GM18508 (cell line): Measurements from ENCODE around the gene ETF1.

Experiments
- ATAC-seq: cut with Tn5 transposase; IDR thresholded peaks from one replicate; pipeline ENCODE4 v1.9.1; 2021; ENCODE audit warnings: moderate number of reproducible peaks; ENCODE audit not compliant: insufficient read depth, unreplicated experiment

ETF1 gene

DNA sequence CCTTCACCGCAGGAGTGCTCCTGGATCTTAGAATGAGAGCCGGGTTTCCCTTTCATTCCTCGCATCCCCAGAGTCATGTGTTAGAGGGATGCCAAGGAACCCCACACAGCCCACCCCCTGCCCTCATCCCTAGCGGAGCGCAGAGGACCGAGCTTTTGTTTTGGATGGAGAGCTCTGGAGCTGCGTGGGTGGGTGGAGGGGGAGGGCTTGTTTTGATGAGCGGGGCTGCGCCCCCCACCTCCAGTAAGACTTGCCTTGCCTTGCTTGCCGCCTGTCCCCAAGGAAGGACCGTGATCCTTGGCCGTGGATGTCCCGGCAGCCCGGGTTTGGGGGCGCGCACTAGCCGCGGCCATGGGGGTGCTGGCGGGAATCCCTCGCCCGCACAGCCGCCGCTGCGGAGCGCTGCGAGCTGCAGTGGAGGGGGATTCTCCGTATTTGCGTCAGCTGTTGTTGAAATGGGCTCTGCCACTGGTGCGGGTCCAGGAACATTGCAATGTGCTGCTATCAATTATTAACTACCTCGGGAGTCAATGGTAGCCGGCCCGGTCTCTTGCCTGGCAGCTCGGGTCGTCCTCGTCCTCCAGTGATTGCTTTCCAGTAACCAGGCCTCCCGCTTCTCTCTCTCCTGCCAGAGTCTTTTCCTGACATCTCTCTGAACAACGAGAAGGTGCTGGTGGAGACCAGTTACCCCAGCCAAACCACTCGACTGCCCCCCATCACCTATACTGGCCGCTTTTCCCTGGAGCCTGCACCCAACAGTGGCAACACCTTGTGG is 76.7 kb downstream of the ETF1 start:
- ATAC-seq = no peak

DNA sequence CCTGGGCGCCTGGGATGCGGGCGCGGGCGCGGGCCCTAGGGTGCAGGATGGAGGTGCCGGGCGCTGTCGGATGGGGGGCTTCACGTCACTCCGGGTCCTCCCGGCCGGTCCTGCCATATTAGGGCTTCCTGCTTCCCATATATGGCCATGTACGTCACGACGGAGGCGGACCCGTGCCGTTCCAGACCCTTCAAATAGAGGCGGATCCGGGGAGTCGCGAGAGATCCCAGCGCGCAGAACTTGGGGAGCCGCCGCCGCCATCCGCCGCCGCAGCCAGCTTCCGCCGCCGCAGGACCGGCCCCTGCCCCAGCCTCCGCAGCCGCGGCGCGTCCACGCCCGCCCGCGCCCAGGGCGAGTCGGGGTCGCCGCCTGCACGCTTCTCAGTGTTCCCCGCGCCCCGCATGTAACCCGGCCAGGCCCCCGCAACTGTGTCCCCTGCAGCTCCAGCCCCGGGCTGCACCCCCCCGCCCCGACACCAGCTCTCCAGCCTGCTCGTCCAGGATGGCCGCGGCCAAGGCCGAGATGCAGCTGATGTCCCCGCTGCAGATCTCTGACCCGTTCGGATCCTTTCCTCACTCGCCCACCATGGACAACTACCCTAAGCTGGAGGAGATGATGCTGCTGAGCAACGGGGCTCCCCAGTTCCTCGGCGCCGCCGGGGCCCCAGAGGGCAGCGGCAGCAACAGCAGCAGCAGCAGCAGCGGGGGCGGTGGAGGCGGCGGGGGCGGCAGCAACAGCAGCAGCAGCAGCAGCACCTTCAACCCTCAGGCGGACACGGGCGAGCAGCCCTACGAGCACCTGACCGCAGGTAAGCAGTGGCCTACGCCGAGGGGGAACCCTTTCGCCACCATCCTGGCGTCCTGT is 77.5 kb downstream of the ETF1 start, which contains the start of gene EGR1:
TSS of gene EGR1 (plus strand) at position 219 of the 864 bp plus-strand sequence. CDS start at position 502, 283 bp downstream.
- ATAC-seq = peak; percentile 23

DNA sequence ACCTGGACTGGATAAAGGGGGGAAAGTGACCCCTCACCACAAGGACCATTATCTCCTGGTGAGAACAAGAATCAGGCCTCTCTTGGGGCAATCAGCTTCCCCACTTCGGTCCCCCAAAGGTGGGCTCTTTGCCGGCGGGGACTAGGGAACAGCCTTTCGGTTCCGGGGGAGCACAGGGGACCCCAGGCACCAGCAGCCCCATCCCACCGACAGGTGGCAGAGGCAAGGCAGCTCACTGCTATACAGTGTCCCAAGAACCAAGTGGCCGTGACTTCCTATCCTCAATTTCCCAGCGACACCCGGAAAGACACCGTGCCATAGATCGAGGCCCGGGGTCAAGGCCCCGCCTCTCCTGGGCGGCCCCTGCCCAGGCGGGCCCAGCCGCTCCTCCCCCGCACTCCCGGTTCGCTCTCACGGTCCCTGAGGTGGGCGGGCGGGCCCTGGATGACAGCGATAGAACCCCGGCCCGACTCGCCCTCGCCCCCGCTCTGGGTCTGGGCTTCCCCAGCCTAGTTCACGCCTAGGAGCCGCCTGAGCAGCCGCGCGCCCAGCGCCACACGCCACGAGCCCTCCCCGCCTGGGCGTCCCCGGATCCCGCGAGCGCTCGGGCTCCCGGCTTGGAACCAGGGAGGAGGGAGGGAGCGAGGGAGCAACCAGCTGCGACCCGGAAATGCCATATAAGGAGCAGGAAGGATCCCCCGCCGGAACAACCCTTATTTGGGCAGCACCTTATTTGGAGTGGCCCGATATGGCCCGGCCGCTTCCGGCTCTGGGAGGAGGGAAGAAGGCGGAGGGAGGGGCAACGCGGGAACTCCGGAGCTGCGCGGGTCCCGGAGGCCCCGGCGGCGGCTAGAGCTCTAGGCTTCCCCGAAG is 78.4 kb downstream of the ETF1 start:
- ATAC-seq = peak; percentile 73

DNA sequence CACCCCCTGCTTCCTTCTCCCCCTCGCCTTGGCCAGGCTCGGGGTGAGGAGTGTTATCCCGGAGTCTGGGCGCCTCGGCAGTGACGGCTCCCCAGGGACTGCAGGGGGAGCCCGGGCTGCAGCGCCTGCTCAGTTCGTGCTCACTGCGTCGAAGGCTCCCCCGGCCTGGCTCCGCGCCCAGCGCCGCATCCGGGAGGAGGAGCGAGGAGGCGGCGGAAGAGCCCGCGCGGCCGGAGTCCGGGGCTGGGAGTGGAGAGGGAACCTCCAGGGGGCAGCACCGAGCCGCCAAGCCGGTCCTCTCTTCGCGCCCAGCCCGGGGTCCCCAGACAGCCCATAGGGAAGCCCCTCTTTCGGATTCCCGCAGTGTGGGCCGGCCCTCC is 79.0 kb downstream of the ETF1 start:
- peak; percentile 25 for ATAC-seq

DNA sequence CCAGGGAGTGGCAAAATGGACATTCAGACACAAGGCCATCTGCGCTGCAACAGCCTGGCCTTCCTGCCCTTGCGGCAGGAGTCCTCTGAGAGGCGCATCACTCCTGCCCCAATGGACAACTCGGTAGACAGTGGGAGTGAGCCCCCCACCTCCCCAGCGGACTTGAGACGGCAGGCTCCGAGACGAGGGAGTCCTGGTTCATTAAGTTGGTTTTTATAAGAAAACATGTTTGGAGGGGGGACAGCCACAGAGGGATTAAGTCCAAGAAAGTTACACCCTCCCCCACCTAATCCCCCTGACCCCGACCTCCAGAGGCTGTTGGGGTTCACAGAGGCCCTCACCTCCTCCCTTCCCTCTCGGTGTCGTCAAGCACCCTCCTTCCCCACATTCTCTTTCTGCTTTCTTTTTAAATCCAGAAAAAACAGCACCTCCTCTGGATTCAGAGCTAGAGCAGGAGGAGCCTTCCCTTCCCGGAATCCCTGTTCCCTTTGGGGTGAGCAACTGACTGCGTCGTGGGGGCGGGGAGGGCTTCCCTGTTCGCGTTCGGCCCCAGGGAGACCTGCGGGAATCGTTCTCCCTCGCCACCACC is 79.5 kb downstream of the ETF1 start:
- no peak for ATAC-seq

DNA sequence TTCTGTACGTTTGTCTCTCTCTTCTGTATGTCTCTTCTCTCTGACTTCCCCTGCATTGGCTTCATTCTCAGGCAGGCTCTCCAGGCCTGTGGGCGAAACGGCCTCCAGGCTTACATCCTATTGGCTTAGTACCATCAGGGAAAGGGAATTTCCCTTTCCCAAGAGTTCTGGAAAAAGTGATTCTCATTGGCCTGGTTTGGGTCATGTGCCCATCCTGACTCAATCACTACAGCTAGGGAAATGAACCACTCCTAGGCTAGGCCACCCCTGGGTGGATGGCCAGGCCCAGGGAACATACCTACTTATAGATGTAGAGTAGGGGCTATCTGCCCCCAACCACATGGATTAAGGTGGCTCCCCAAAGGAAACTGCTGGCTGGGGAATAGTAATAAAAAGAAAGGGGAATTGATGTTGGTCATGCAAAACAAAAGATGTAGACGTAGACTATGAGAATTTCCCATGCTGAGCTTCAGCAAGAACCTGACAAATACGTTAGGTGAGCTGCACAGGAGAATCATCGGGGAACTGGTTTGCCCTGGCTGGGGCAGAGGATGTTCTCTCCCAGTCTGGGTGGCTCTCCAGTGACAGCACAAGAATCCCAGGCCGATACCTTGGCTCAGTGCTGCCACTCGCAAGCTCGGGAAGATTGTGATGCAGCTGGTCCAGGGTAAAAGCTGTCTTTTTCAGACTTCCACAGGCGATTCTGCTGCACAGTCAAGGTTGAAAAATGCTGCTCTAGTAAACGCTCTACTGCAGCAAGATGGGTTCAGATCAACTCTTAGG is 81.5 kb downstream of the ETF1 start:
- no peak for ATAC-seq

DNA sequence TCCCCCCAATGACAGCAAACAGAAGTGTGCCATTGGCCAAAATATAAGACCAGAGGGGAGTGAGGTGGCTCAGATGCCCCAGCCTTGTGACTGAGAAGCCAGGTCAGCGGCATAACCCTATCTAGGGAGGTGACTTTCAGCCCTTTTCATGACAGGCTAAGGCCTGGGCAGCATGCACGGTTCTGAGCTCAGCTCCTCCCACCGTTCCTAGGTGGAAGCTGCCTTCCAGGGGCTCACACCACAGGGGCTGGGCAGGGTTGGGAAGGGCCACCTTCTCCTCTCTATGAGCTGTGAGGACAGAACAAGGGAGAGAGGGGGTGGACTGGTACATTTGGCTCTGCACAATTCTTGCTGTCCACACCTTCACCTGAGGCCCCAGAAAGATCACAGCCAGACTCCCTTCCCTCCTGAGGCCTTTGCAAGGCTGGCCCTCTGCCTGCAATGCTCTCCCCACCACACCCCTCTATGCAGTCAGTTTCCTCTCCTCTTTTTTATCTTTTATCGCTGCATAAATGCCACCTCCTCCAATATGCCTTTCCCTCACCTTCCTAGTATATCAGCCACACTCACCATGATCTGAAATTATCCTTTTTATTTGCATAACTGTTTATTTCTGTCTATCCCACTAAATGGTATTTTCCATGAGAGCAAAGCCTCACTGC is 82.9 kb downstream of the ETF1 start:
- ATAC-seq = no peak

DNA sequence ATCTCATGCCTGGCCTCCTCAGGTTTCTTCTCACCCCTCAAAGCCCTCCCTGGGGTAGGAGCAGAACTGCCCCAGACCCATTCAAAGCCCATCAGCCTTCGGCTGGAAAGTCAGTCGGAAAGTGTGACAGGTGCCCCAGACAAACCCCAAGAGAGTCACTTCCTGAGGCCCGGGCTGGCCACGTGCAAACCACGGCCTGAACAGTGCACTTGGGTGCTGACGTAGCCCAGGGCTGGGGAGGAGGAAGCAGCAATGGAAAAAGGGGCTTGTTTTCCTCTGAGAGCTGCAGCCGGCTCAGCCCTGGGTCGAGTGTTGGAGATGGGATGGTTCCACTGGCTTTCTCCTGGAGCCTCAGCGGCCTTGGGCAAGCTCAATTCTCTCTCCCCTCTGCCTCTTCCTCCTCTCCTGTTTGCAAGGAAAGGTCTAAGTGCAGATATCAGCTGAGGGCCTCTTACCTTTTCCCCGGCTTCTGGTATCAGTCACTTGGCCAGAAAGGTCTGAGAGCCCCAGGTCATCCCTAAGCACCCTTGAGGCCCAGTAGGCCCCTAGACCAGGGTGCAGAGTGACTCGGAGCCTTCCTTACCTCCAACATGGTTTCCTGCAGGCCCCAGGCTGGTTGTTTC is 83.6 kb downstream of the ETF1 start:
- ATAC-seq = no peak

DNA sequence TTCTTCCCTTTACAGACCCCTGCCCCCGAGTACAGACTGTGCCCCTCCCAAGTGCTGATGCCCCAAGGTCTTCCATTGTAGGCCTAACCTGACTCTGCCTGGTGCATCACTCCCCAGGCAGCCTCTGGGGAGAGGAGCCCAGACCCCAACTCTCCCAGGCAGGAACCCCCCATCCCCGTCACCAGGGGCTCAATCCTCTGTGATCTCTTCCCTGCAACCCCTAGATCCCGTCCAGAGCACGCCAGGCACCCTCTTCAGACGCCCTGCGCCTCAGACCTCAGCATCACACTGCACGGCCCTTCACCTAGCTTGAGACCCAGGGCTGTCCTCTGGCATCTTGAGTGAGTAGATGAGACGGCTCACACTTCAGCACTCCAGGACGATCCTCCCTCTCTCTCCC is 84.2 kb downstream of the ETF1 start:
- ATAC-seq = no peak

DNA sequence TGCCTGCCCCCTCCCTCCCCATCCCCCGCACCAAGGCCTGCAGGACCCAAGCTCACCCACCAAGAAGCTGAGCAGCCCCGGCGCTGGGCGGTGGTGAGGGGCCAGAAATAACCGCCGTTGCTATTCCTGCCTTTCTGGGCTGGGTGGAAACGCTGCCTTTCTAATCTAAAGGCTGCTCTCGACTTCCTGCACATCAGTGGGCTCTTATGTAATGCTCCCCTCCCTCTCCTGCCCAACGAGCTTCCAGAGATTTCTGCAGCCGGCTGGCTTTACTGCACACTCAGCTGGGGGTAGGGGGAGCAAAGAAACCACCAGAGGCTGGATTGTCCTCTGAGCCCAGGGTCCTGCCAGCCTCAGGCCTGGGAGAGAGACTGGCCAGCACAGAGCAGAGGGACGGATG is 84.7 kb downstream of the ETF1 start:
- ATAC-seq = no peak

DNA sequence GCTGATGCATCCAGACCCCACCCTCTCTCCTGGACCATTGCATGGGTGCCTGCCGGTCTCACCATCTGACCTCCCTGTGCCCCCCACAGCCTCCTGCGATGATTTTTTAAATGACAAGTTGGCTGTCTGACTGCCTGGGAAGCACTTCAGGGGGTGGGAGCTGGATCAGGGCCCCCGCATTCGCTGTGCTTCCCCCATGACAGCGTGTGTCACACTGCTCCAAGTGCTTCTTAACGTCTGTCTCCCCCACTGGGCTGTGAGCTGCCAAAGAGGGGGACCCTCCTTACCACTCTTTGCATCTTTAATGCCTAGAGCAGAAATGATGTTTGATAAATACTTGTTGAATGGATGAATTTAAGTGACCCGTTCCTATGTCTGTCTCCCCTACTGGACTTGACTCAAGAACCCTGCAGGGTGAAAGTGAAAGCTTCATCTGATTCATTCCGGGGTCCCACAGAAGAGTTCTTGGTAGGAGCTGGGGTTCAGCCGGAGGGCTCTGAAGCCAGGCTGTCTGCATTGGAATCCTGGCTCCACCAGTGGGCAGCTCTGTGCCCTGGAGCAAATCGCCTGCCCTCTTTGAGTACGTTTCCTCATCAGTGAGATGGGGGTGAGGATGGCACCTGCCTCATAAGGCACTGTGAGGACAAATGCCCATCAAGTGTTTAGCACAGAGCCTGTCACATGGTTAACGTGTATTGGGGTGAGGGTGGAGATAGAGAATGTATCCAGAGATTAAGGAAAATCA is 85.3 kb downstream of the ETF1 start:
- ATAC-seq = no peak
